Stimulated activated CD4-positive, alpha-beta T cell treated with anti-CD3 and anti-CD28 coated beads, Interleukin-12 subunit alpha, Interleukin-12 subunit beta, amount 100 ng/mL, for 4 hours (primary cell): ENCODE measurements around the gene CHKA.

Experiments used
- DNase-seq: peaks from one replicate; pipeline ENCODE4 v3.0.0-alpha.2; 2020

Gene CHKA

GRCh38 chr11:68067991-68068390 lies 53.2 kb downstream of the CHKA start:
- no peak for DNase-seq

- no peak for DNase-seq
Observed at GRCh38 chr11:68066742-68067141, 54.4 kb downstream of the CHKA start.

- DNase-seq: no peak
Observed at GRCh38 chr11:68065841-68066240, 55.3 kb downstream of the CHKA start.

- no peak for DNase-seq
Observed at GRCh38 chr11:68064926-68065325, 56.3 kb downstream of the CHKA start.

GRCh38 chr11:68061508-68061907 lies 59.7 kb downstream of the CHKA start:
- DNase-seq: no peak

- DNase-seq: no peak
Observed at GRCh38 chr11:68057807-68058206, 63.4 kb downstream of the CHKA start.

GRCh38 chr11:68056317-68057285 lies 64.6 kb downstream of the CHKA start:
- no peak for DNase-seq

GRCh38 chr11:68053981-68054812 lies 67.0 kb downstream of the CHKA start:
- no peak for DNase-seq

GRCh38 chr11:68053117-68053516 lies 68.1 kb downstream of the CHKA start:
- DNase-seq: no peak

GRCh38 chr11:68052137-68052873 lies 68.9 kb downstream of the CHKA start:
- DNase-seq: no peak

- no peak for DNase-seq
Observed at GRCh38 chr11:68051191-68052136, 69.7 kb downstream of the CHKA start.

- DNase-seq: no peak
Observed at GRCh38 chr11:68050371-68050841, 70.8 kb downstream of the CHKA start.

GRCh38 chr11:68049509-68050370 lies 71.4 kb downstream of the CHKA start:
- no peak for DNase-seq

- DNase-seq: no peak
Observed at GRCh38 chr11:68048681-68049508, 72.3 kb downstream of the CHKA start.

GRCh38 chr11:68047437-68048290 lies 73.5 kb downstream of the CHKA start:
- no peak for DNase-seq

- no peak for DNase-seq
Observed at GRCh38 chr11:68044898-68045351, 76.3 kb downstream of the CHKA start.

- DNase-seq: no peak
Observed at GRCh38 chr11:68044145-68044813, 76.9 kb downstream of the CHKA start.
